Measurements from ENCODE around the gene MYBPC2.
"Not testable (repeated sequence)": the region's sequence is repeated elsewhere in the genome, so short reads cannot be mapped to it uniquely, and the experiment has no call there.

MYBPC2 gene

DNA sequence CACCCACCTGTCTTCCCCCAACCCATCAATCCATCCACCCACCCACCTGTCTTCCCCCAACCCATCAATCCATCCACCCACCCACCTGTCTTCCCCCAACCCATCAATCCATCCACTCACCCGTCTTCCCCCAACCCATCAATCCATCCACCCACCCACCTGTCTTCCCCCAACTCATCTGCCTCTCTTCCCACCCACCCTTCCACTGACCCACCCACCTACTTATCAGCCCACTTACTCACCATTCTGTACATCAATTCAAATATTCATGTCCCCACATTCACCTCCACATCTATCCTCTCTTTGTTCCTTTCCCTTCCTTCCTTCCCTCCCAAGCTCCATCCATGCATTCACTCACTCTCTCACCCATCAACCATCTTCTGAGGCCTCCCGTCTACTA, 6.4 kb downstream of the MYBPC2 start:
- CTCF ChIA-PET = not testable (repeated sequence)

DNA sequence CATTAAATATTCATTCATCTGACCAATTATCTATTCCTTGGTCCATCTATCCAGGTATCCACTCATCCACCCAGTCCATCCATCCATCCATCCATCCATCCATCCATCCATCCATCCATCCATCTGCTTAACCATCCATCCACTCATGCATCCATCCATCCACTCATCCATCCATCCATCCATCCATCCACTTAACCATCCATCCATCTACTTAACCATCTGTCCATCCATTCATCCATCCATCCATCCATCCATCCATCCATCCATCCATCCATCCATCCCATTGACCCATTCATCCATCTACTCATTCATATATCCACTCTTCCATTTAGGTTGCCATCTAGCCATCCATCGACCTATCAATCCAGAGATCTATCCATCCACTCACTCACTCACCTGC, 11.4 kb downstream of the MYBPC2 start:
- POLR2A ChIA-PET = no interaction called here
- no peaks in the 10 kb centered on the region for H3K9me3 ChIP-seq (ENCODE audit: control insufficient read depth, insufficient read depth, low read depth, low read length)
- no peak overlapping the region for H3K27ac ChIP-seq (ENCODE audit: extremely low read depth, low read depth, low read length)
- TF ChIP-seq, protein P1, sequence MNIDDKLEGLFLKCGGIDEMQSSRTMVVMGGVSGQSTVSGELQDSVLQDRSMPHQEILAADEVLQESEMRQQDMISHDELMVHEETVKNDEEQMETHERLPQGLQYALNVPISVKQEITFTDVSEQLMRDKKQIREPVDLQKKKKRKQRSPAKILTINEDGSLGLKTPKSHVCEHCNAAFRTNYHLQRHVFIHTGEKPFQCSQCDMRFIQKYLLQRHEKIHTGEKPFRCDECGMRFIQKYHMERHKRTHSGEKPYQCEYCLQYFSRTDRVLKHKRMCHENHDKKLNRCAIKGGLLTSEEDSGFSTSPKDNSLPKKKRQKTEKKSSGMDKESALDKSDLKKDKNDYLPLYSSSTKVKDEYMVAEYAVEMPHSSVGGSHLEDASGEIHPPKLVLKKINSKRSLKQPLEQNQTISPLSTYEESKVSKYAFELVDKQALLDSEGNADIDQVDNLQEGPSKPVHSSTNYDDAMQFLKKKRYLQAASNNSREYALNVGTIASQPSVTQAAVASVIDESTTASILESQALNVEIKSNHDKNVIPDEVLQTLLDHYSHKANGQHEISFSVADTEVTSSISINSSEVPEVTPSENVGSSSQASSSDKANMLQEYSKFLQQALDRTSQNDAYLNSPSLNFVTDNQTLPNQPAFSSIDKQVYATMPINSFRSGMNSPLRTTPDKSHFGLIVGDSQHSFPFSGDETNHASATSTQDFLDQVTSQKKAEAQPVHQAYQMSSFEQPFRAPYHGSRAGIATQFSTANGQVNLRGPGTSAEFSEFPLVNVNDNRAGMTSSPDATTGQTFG (tag by site-specific recombination; IDR thresholded peaks at IDR 0.05; ENCODE audit: borderline replicate concordance) = 0 out of 2 replicates have a peak, but pooled peaks have one; percentile 58
- peak; percentile 99 for TF ChIP-seq ZNF366 (tag by site-specific recombination; conservative IDR thresholded peaks at IDR 0.05)
- no peak for TF ChIP-seq ZSCAN16 (tag by site-specific recombination; IDR thresholded peaks at IDR 0.05)
- peak; percentile 45; the same call in 1 of the 2 replicates for TF ChIP-seq ZNF544 (tag by site-specific recombination; IDR thresholded peaks at IDR 0.05)
- no peak for TF ChIP-seq BCL11B (tag by site-specific recombination; IDR thresholded peaks at IDR 0.05; ENCODE audit: low read depth)
- TF ChIP-seq ZNF2 (tag by site-specific recombination; IDR thresholded peaks at IDR 0.05) = no peak
- TF ChIP-seq ZNF138 (tag by site-specific recombination; IDR thresholded peaks at IDR 0.05; ENCODE audit: borderline replicate concordance) = no peak
- no peak for TF ChIP-seq ZNF221 (tag by site-specific recombination; IDR thresholded peaks at IDR 0.05; ENCODE audit: borderline replicate concordance)
- no peak for TF ChIP-seq ZNF37A (tag by site-specific recombination; IDR thresholded peaks at IDR 0.05)
- TF ChIP-seq ZNF768 (tag by site-specific recombination; IDR thresholded peaks at IDR 0.05) = no peak
- TF ChIP-seq ZNF548 (tag by site-specific recombination; IDR thresholded peaks at IDR 0.05) = no peak
- peak; percentile 68; the same call in 1 of the 2 replicates for TF ChIP-seq ZNF248 (tag by site-specific recombination; IDR thresholded peaks at IDR 0.05)
- TF ChIP-seq ZXDB (tag by site-specific recombination; IDR thresholded peaks at IDR 0.05) = no peak
- TF ChIP-seq HOXC10 (CRISPR knock-in tag; IDR thresholded peaks at IDR 0.05) = no peak
- TF ChIP-seq ZBTB1 (tag by site-specific recombination; IDR thresholded peaks at IDR 0.05) = no peak
- peak; percentile 99 for TF ChIP-seq ZBTB17 (tag by site-specific recombination; IDR thresholded peaks at IDR 0.05)
- TF ChIP-seq KLF8 (tag by site-specific recombination; IDR thresholded peaks at IDR 0.05) = no peak
- no peak for TF ChIP-seq WT1 (tag by site-specific recombination; IDR thresholded peaks at IDR 0.05)
- TF ChIP-seq ZBTB10 (tag by site-specific recombination; IDR thresholded peaks at IDR 0.05) = no peak
- TF ChIP-seq ZNF155 (tag by site-specific recombination; IDR thresholded peaks at IDR 0.05) = no peak
- no peak for TF ChIP-seq KLF9 (tag by site-specific recombination; IDR thresholded peaks at IDR 0.05; ENCODE audit: low read depth)
- no peak for TF ChIP-seq MEIS1 (CRISPR knock-in tag; IDR thresholded peaks at IDR 0.05; ENCODE audit: borderline replicate concordance)
- TF ChIP-seq, protein P2, sequence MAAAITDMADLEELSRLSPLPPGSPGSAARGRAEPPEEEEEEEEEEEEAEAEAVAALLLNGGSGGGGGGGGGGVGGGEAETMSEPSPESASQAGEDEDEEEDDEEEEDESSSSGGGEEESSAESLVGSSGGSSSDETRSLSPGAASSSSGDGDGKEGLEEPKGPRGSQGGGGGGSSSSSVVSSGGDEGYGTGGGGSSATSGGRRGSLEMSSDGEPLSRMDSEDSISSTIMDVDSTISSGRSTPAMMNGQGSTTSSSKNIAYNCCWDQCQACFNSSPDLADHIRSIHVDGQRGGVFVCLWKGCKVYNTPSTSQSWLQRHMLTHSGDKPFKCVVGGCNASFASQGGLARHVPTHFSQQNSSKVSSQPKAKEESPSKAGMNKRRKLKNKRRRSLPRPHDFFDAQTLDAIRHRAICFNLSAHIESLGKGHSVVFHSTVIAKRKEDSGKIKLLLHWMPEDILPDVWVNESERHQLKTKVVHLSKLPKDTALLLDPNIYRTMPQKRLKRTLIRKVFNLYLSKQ (tag by site-specific recombination; IDR thresholded peaks at IDR 0.05; ENCODE audit: borderline replicate concordance) = no peak
- H3K4me3 ChIP-seq (ENCODE audit: low read depth, low read length) = no peak overlapping the region
- no peaks in the 10 kb centered on the region for H3K36me3 ChIP-seq (ENCODE audit: control insufficient read depth in 2 of 2, insufficient read depth in 1 of 2, low read length in 2 of 2)
- CTCF ChIA-PET = interaction anchor here (1.2 kb wide), 1 partner anchor 17 kb away, joined by 4 read pairs; no protein-coding TSS in a partner anchor
- H3K4me1 ChIP-seq (ENCODE audit: control insufficient read depth, insufficient read depth, low read length) = no peaks in the 10 kb centered on the region

More for the DNA sequence above, 6.4 kb downstream of the MYBPC2 start:
- peak; percentile 95 for TF ChIP-seq EGR2 (tag by site-specific recombination; IDR thresholded peaks at IDR 0.05; ENCODE audit: low read depth)
- TF ChIP-seq ZFHX2 (tag by site-specific recombination; conservative IDR thresholded peaks at IDR 0.05) = peak; percentile 87
- H3K36me3 ChIP-seq (ENCODE audit: control insufficient read depth in 2 of 2, insufficient read depth in 1 of 2, low read length in 2 of 2); H3K4me3 ChIP-seq (ENCODE audit: low read depth, low read length); H3K4me1 ChIP-seq (ENCODE audit: control insufficient read depth, insufficient read depth, low read length); H3K27ac ChIP-seq (ENCODE audit: extremely low read depth, low read depth, low read length); POLR2A ChIA-PET; H3K9me3 ChIP-seq (ENCODE audit: control insufficient read depth, insufficient read depth, low read depth, low read length): not testable (repeated sequence)
